Fibroblast of lung (primary cell): Measurements from ENCODE around the gene AK4.

ENCODE experiments used
- CTCF ChIP-seq, 2 donors: IDR thresholded peaks in 1 of 2; conservative IDR thresholded peaks in 1 of 2; 1 replicate in 1 of 2; 2 replicates in 1 of 2; pipeline ENCODE4 v1.5.1; 2011 to 2012; ENCODE audit warnings: low read length in 2 of 2, control low read depth in 1 of 2, inconsistent platforms in 1 of 2, low read depth in 1 of 2, mild to moderate bottlenecking in 1 of 2
- EZH2 ChIP-seq: IDR thresholded peaks from 2 replicates; pipeline ENCODE4 v1.5.1; 2012; ENCODE audit warnings: low read length, control low read depth, mild to moderate bottlenecking; ENCODE audit errors: missing control alignments

GRCh38 chr1:65196926-65197325, 48.9 kb downstream of the AK4 start:
- TF ChIP-seq CTCF (conservative IDR thresholded peaks at IDR 0.05 in 1 of 2, IDR thresholded peaks at IDR 0.05 in 1 of 2; ENCODE audit: low read depth in 1 of 2, low read length in 2 of 2): no peak
- TF ChIP-seq EZH2: no peak
